HEK293T (cell line): ENCODE data around the gene USP15.

Source experiments
- ARNT ChIP-seq: fragments of 450-650 bp; IDR thresholded peaks from 2 replicates; pipeline ENCODE4 v1.6.1; 2017; ENCODE audit warnings: mild to moderate bottlenecking
- BHLHE40 ChIP-seq: fragments of 450-650 bp; IDR thresholded peaks from 2 replicates; pipeline ENCODE4 v1.6.1; 2016; ENCODE audit warnings: mild to moderate bottlenecking, moderate library complexity, borderline replicate concordance
- ELF4 ChIP-seq: fragments of 450-650 bp; IDR thresholded peaks from 2 replicates; pipeline ENCODE4 v1.6.1; 2017; ENCODE audit warnings: antibody characterized with exemption
- FOXA1 ChIP-seq: fragments of 450-650 bp; IDR thresholded peaks from 2 replicates; pipeline ENCODE4 v1.6.1; 2016; ENCODE audit warnings: mild to moderate bottlenecking
- FOXK2 ChIP-seq: fragments of 450-650 bp; IDR thresholded peaks from 2 replicates; pipeline ENCODE4 v1.6.1; 2016; ENCODE audit warnings: mild to moderate bottlenecking
- FOXM1 ChIP-seq: fragments of 450-650 bp; IDR thresholded peaks from 2 replicates; pipeline ENCODE4 v1.6.1; 2017; ENCODE audit warnings: mild to moderate bottlenecking, borderline replicate concordance
- HDGF ChIP-seq: fragments of 450-650 bp; IDR thresholded peaks from 2 replicates; pipeline ENCODE4 v1.6.1; 2017; ENCODE audit warnings: antibody characterized with exemption, borderline replicate concordance
- L3MBTL2 ChIP-seq: fragments of 450-650 bp; conservative IDR thresholded peaks from 2 replicates; pipeline ENCODE4 v1.6.1; 2016; ENCODE audit warnings: mild to moderate bottlenecking
- LEF1 ChIP-seq: fragments of 450-650 bp; IDR thresholded peaks from 2 replicates; pipeline ENCODE4 v1.6.1; 2017; ENCODE audit warnings: mild to moderate bottlenecking, borderline replicate concordance
- PKNOX1 ChIP-seq: fragments of 450-650 bp; IDR thresholded peaks from 2 replicates; pipeline ENCODE4 v1.6.1; 2016
- SP1 ChIP-seq: fragments of 450-650 bp; IDR thresholded peaks from 2 replicates; pipeline ENCODE4 v1.6.1; 2017
- SUZ12 ChIP-seq: fragments of 450-650 bp; IDR thresholded peaks from 2 replicates; pipeline ENCODE4 v1.6.1; 2016; ENCODE audit warnings: mild to moderate bottlenecking
- TARDBP ChIP-seq: fragments of 450-650 bp; IDR thresholded peaks from 2 replicates; pipeline ENCODE4 v1.6.1; 2016
- ZNF384 ChIP-seq: fragments of 450-650 bp; IDR thresholded peaks from 2 replicates; pipeline ENCODE4 v1.6.1; 2016

GRCh38 chr12:62346817-62347216 is 86.6 kb downstream of the USP15 start:
- TF ChIP-seq ZNF384 (no peak), L3MBTL2 (no peak), FOXA1 (no peak), FOXK2 (no peak), SUZ12 (no peak), ARNT (no peak), SP1 (no peak), TARDBP (no peak), ELF4 (no peak), BHLHE40 (no peak), PKNOX1 (no peak), LEF1 (no peak), HDGF (no peak), FOXM1 (no peak)
